Cardiac septum (tissue), 1 donor: ENCODE data around the gene ZNF804A. TPM values are rescaled to one million over a fixed set of nuclear protein-coding genes. Genes with fewer than 3 reads are reported as not detected.
"Not testable (repeated sequence)": the region's sequence is repeated elsewhere in the genome, so short reads cannot be mapped to it uniquely, and the experiment has no call there.

Source experiments
- DNase-seq: peaks from one replicate; pipeline ENCODE4 v3.0.0-alpha.2; 2020; ENCODE audit warnings: low spot score
- intact Hi-C: fragments of 100-400 bp; cut with DNase I; formaldehyde crosslinking; loops from one replicate; pipeline ENCODE4 v1.14.0; 2022
- total RNA-seq: library from RNA; stranded (reverse); fragmentation: NEBNext Ultra II Directional; extraction: Animal tissue kit (Norgen Biotek cat#: 25700); gene quantifications from one replicate; pipeline ENCODE4 v1.2.1, GENCODE V29; 2021
- donor health status: DM: no; HTN: no; CAD: no.

ZNF804A gene
- total RNA-seq, 1 donor from 2014 or later = not detected

DNA sequence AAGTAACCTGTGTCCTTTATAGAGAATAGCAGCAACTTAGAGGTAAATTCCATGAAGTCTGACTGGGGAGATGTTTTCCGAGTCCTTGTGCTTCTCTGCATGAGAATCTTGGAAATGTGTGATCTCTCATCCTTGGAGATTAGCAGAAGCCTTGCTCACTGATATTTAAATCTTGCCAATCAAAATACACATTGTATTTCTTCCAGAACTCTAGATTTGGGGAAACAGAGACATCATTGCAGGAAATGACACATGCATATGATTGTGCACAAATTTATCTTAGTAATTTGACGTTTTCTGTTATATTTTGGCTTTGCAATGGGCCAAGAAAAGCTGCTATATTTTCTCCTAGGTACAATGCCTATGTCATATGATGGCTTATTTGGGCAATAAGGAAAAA, 182.6 kb downstream of the ZNF804A start:
- no peak for DNase-seq
- intact Hi-C loops = no loop called here

DNA sequence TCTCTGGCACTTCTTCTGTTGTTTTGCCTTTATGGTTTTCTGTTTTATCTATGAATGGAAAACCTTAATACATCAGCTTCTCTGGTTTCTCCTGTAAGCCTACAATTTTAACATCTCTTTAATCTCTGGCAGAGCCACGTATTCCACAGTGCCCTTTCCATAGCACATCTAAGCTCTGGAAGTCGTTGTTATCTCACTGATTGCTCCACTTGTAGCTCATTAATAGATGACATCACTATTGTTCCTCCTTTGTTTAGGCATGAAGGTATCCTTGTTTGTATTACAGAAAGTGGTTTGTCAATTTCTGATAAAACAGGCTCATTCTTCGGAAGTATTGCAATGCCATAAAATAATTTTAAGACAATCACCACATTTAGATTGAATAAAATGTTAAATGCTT, 185.2 kb downstream of the ZNF804A start:
- intact Hi-C loops = no loop called here

DNA sequence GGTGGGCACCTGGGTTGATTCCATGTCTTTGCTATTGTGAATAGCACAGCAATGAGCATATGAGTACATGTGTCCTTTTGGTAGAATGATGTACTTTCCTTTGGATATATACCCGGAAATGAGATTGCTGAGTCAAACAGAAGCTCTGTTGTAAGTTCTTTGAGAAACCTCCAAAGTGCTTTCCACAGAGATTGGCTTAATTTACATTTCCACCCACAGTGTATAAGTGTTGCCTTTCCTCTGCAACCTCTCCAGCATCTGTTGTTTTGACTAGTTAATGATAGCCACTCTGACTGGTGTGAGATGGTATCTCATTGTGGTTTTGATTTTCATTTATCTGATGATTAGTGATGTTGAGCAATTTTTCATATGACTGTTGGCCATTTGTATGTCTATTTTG, 194.8 kb downstream of the ZNF804A start:
- DNase-seq = no peak
- intact Hi-C loops = no loop called here

More for the DNA sequence above, 185.2 kb downstream of the ZNF804A start:
- no peak for DNase-seq

DNA sequence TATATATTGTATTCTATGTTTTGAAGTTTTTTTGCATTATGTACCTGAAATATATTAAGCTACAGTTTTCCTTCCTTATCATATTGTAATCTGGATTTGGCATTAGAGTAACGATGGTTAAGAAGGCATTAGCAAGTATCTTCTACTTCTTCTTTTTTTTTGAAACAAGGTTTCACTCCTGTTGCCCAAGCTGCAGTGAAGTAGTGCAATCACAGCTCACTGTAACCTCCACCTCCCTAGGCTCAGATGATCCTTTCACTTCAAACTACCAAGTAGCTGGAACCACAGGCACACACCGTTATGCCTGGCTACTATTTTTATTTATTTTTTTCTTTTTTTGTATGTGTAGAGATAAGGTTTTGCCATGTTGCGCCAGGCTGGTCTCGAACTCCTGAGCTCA, 201.1 kb downstream of the ZNF804A start:
- DNase-seq = no peak
- intact Hi-C loops = no loop called here

DNA sequence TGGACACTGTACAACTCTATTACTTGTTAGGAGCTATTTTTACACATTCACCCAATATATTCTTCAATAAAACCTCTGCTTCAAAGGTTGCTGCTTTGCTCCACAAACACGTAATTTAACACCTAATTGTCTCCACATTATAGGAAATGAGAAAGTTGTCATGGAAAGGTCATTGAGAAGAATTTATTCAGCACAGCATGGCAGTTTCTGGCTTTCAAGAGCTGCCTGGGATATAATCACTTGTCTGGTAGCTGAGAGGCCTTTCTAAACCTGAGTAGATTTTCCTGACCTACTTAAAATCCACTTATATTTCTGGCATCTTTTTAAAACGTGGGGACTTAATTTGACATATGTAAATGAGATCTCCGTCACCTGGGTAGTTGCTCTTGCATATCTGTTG, 216.1 kb downstream of the ZNF804A start:
- no peak for DNase-seq
- intact Hi-C loops = no loop called here

DNA sequence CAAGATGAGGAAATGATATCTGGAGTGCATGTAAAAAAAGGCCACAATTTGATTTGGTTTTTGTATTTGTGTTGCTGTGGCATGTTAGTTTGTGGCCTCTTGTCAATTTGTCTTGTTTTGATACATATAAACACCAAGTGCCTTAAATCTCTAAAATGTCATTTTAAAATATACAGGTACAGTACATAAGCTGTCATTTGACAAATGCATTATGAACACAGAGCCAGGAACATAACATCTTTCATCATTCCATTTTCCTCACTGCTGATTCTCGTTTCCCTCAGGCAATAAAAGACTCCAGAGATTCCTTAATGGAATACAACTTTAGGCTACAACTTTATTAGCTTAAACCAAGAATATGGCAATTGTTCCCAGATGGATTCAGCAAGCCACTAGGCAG, 217.5 kb downstream of the ZNF804A start:
- no peak for DNase-seq
- intact Hi-C loops = no loop called here

DNA sequence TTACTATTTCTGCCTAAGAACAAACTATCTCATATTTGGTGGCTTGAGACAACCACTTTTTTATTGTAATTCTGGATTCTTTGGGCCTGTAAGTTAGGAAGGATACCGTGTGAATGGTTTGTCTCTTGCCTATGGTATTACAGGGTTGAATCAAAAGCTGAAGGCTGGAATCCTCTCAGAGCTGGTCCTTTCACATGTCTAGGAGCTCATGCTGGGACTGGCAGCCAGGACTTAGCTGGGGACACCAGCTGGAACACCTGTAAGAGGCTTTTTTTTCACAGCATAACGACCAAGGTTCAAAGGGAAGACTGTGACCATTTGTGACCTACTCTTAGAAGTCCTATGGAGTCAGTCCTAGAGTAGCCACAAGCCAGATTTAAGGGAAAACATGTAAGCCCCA, 226.3 kb downstream of the ZNF804A start:
- intact Hi-C loops = no loop called here
- no peak for DNase-seq

- no peak for DNase-seq
- intact Hi-C loops = no loop called here
Observed at GRCh38 chr2:184830531-184830930, 232.2 kb downstream of the ZNF804A start.

DNA sequence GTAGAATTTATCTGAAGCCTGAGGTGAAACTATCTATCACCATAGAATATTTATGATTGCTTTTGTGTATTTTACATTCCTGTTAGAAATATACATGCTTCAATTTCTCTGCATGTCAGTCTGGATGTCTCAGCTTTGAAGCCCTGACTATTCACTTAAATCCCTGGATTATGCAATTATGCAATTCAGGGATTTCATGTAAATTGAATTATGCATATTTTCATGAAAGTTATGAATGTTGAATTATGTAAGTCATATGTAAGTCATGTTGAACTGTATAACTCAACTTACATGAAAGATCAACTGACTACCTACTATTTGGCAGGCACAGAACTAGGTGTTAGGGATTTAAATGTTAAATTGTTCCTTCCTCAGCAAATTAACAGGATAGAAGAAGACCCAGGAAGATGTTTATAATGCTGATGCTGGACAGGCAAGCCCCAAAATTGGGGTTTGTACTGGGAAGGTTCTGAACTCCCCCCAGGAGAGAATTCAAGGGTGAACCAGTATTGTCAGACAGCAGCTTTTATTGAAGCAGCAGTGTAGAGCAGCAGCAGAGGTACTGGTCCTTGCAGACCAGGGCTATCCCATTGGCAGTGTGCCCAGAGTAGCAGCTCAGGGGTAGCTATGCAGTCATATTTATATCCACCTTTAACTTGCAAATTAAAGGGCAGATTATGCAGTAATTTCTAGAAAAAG, 236.5 kb downstream of the ZNF804A start:
- DNase-seq = no peak
- intact Hi-C loops = no loop called here

GRCh38 chr2:184835398-184835715, 237.0 kb downstream of the ZNF804A start:
- DNase-seq = no peak
- intact Hi-C loops = no loop called here

- intact Hi-C loops = no loop called here
- no peak for DNase-seq
Observed at GRCh38 chr2:184847331-184847730, 249.0 kb downstream of the ZNF804A start.

DNA sequence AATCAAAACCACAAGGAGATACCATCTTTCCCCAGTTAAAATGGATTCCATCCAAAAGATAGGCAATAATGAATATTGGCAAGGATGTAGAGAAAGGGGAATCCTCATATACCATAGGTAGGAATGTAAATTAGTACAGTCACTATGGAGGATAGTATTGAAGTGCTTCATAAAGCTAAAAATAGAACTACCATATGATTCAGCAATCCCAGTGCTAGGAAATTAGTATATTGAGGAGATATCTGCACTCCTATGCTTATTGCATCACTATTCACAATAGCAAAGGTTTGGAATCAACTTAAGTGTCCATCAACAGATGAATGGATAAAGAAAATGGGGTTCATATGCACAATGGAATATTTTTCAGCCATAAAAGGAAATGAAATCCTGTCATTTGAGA, 251.2 kb downstream of the ZNF804A start:
- intact Hi-C loops = no loop called here
- DNase-seq = no peak

DNA sequence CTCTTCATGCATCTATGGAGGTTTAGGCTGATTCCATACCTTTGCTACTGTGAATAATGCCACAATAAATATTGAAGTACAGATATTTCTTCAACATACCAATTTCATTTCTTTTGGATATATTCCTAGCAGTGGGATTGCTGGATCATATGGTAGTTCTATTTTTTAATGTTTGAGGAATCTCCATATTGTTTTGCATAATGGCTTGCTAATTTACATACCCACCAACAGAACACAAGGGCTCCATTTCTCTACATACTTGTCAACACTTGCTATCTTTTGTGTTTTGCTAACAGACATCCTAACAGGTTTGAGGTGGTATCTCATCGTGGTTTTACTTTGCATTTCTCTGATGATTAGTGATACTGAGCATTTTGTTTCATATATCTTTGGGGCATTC, 253.2 kb downstream of the ZNF804A start:
- no peak for DNase-seq
- intact Hi-C loops = no loop called here

DNA sequence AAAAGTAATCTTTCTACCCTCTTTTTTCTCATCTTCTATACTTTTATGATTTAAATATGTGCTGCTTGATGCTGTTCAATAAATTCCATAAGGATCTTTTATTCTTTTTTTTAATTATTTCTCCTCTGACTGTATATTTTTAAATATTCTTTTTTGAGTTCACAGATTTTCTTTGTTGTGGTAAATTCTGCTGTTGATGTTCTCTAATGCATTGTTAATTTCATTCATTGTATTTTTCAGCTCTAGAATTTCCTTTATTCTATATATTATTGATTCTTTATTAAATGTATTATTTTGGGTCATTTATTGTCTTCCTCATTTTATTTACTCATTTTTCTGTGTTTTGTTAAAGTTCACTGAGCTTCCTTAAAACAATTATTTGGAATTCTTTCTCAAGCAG, 260.9 kb downstream of the ZNF804A start:
- intact Hi-C loops = no loop called here
- no peak for DNase-seq

GRCh38 chr2:184860744-184861143, 262.4 kb downstream of the ZNF804A start:
- DNase-seq = peak; percentile 67
- intact Hi-C loops = no loop called here

DNA sequence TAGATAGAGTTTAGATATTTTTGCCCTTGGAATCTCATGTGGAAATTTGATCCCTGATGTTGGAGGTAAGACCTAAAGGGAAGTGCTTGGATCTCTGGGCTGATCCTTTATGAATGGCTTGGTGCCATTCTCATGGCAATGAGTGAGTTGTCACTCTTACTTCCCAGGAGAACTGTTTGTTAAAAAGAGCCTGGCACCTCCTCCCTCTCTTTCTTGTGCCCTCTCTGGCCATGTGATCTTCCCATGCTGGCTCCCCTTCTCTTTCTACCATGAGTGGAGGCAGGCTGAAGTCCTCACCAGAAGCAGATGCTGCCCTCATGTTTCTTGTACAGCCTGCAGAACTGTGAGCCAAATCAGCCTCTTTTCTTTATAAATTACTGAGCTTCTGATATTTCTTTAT, 276.9 kb downstream of the ZNF804A start:
- DNase-seq = no peak
- intact Hi-C loops = no loop called here

DNA sequence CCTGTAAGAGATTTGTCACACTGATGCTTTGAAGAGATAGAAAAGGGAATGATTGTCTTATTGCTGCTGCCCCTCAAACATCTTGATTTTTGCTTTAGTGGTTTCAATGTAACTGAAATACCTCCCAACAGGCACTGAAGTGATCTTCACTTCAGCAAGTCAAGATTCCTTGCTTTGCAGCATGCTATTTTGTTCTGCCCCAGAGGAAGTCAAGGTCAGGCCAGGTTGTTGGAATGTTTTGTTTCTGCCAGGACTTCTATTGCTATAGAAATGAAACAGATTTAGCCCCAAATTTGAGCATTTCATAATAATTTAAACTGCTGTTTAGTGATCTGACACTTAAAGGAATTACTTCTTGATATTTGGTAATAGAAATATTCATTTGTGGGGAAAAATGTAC, 277.6 kb downstream of the ZNF804A start:
- intact Hi-C loops = no loop called here

DNA sequence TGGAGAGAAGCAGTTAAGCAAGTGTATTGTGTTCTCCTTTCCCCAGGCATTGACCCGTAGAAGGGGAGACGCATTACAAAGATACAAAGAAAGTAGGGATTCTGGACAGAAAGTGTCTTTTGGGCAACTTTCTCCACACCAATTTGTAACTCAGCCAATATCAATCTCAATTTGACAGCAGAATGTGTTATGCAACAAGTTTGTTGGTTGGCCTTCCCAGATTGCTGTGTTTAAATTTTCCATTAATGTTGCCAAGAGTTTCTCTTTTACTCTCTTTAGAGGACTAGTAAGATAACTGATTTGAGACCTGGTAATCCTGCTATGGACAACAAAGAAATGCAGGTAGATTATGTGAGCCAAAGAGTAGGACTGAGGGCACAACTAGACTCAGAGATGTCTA, 279.6 kb downstream of the ZNF804A start:
- no peak for DNase-seq
- intact Hi-C loops = no loop called here

More for the DNA sequence above, 277.6 kb downstream of the ZNF804A start:
- no peak for DNase-seq

DNA sequence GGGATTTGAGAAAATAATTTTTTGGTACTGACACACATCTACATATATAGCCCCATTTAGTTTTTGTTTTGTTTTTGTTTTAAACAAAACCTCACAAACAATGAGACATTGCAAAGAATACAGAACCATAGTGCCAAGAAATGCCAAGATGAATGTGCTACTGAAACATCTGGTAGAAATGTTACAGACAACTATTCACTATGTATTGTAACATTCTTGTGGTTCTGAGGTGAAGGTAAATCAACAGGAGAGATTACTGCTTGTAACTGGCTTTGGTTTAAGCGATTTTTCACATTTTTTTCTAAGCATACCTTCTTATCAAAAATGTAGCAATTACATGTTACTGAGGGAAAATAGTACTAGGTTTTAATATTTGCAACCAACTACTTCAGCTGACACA, 281.3 kb downstream of the ZNF804A start:
- no peak for DNase-seq
- intact Hi-C loops = no loop called here

- intact Hi-C loops, DNase-seq: not testable (repeated sequence)
Observed at GRCh38 chr2:184886585-184886984, 288.3 kb downstream of the ZNF804A start.

GRCh38 chr2:184890311-184890710, 292.0 kb downstream of the ZNF804A start:
- no peak for DNase-seq
- intact Hi-C loops = no loop called here

DNA sequence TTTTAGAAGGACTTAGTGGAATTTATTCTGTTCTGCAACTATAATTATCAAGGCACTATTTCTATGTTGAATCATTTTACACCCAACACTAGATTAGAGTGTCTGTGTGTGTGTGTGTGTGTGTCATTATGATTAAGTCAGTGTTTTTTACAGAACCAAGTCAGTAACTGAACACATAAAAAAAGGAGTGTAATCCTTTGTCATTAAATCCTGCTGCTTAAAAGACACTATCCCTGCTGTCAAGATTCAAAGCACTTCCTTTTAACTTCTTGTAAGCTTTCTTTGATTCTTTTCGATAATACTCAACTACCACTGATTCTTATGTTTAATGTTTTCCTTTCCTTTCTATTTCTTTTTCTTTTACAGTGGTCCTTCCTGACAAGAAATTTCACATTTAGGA, 306.7 kb downstream of the ZNF804A start:
- no peak for DNase-seq
- intact Hi-C loops = no loop called here
